Hepatic stellate cell (primary cell): ENCODE results near the gene DTD1.
"Not testable (repeated sequence)": the region's sequence is repeated elsewhere in the genome, so short reads cannot be mapped to it uniquely, and the experiment has no call there.

Experiments used
- DNase-seq: peaks from one replicate; pipeline ENCODE4 v3.0.0; 2011; ENCODE audit warnings: low spot score

The DTD1 gene

GRCh38 chr20:18743665-18744440 is 156.0 kb downstream of the DTD1 start:
- no peak for DNase-seq

- no peak for DNase-seq
These were observed 159.2 kb downstream of the DTD1 start for GRCh38 chr20:18747090-18747489.

GRCh38 chr20:18748987-18749386 is 161.1 kb downstream of the DTD1 start:
- DNase-seq = no peak

- no peak for DNase-seq
These were observed 161.7 kb downstream of the DTD1 start for GRCh38 chr20:18749528-18749927.

- DNase-seq = no peak
These were observed 162.9 kb downstream of the DTD1 start for GRCh38 chr20:18750735-18751134.

- no peak for DNase-seq
These were observed 166.3 kb downstream of the DTD1 start for GRCh38 chr20:18754030-18754652.

- no peak for DNase-seq
These were observed 166.8 kb downstream of the DTD1 start for GRCh38 chr20:18754653-18755045.

GRCh38 chr20:18760852-18761251 is 173.0 kb downstream of the DTD1 start:
- DNase-seq = not testable (repeated sequence)

- no peak for DNase-seq
These were observed 179.8 kb downstream of the DTD1 start for GRCh38 chr20:18767676-18768075.

GRCh38 chr20:18773566-18773965 is 185.7 kb downstream of the DTD1 start:
- no peak for DNase-seq

- no peak for DNase-seq
These were observed 186.4 kb downstream of the DTD1 start for GRCh38 chr20:18774207-18774606.

GRCh38 chr20:18775633-18776032 is 187.8 kb downstream of the DTD1 start:
- DNase-seq = no peak

GRCh38 chr20:18778690-18779392 is 191.0 kb downstream of the DTD1 start:
- no peak for DNase-seq

- DNase-seq = no peak
These were observed 192.7 kb downstream of the DTD1 start for GRCh38 chr20:18780385-18781130.

- DNase-seq = no peak
These were observed 193.7 kb downstream of the DTD1 start for GRCh38 chr20:18781509-18781908.

GRCh38 chr20:18783385-18783959 is 195.6 kb downstream of the DTD1 start:
- no peak for DNase-seq

GRCh38 chr20:18787046-18787445 is 199.2 kb downstream of the DTD1 start:
- DNase-seq = not testable (repeated sequence)

GRCh38 chr20:18788021-18788420 is 200.2 kb downstream of the DTD1 start:
- no peak for DNase-seq

- DNase-seq = no peak
These were observed 202.9 kb downstream of the DTD1 start for GRCh38 chr20:18790787-18791186.

- DNase-seq = peak; percentile 87
These were observed 206.0 kb downstream of the DTD1 start for GRCh38 chr20:18793625-18794427.

GRCh38 chr20:18794428-18794787 is 206.6 kb downstream of the DTD1 start:
- DNase-seq = no peak
